NT2/D1 (cell line): ENCODE data around the gene MLC1.

Experiments used
- YY1 ChIP-seq: IDR thresholded peaks from 2 replicates; pipeline ENCODE4 v1.6.1; 2011; ENCODE audit not compliant: insufficient read length, insufficient read depth
- ZNF274 ChIP-seq: IDR thresholded peaks from 2 replicates; pipeline ENCODE4 v1.6.1; 2011; ENCODE audit warnings: mild to moderate bottlenecking, low read depth, low read length

GRCh38 chr22:50064453-50064852 is 20.8 kb downstream of the MLC1 start:
- TF ChIP-seq ZNF274 (no peak), YY1 (no peak)
